ENCODE data around the gene B3GNT4.
"Not testable (repeated sequence)": the region's sequence is repeated elsewhere in the genome, so short reads cannot be mapped to it uniquely, and the experiment has no call there.

B3GNT4 gene

GRCh38 chr12:122189626-122190475 lies 13.7 kb upstream of the B3GNT4 start:
- no peak for DNase-seq

GRCh38 chr12:122190842-122191668 lies 12.5 kb upstream of the B3GNT4 start:
- peak; percentile 88 for DNase-seq

GRCh38 chr12:122192441-122192840 lies 11.1 kb upstream of the B3GNT4 start:
- no peak for DNase-seq

GRCh38 chr12:122194804-122195203 lies 8.7 kb upstream of the B3GNT4 start:
- no peak for DNase-seq

- no peak for DNase-seq
Measured at GRCh38 chr12:122195405-122195804, 8.1 kb upstream of the B3GNT4 start.

- no peak for DNase-seq
Measured at GRCh38 chr12:122197612-122197966, 5.9 kb upstream of the B3GNT4 start.

- DNase-seq: no peak
Measured at GRCh38 chr12:122199484-122200355, 3.8 kb upstream of the B3GNT4 start.

- no peak for DNase-seq
Measured at GRCh38 chr12:122200541-122201175, 2.9 kb upstream of the B3GNT4 start.

GRCh38 chr12:122201381-122201780 lies 2.1 kb upstream of the B3GNT4 start:
- DNase-seq: no peak

GRCh38 chr12:122202017-122202416 lies 1.5 kb upstream of the B3GNT4 start:
- DNase-seq: no peak

GRCh38 chr12:122202811-122203210 lies 698 bp upstream of the B3GNT4 start:
- not testable (repeated sequence) for DNase-seq

- no peak for DNase-seq
Measured at GRCh38 chr12:122204167-122205052, 901 bp downstream of the B3GNT4 start.

GRCh38 chr12:122205053-122205925 lies 1.8 kb downstream of the B3GNT4 start:
- DNase-seq: no peak

- DNase-seq: no peak
Measured at GRCh38 chr12:122206111-122206881, 2.8 kb downstream of the B3GNT4 start.

GRCh38 chr12:122206976-122207375 lies 3.5 kb downstream of the B3GNT4 start:
- DNase-seq: no peak

- no peak for DNase-seq
Measured at GRCh38 chr12:122207391-122207790, 3.9 kb downstream of the B3GNT4 start.

GRCh38 chr12:122208073-122208820 lies 4.7 kb downstream of the B3GNT4 start:
- no peak for DNase-seq

- no peak for DNase-seq
Measured at GRCh38 chr12:122215771-122216170, 12.3 kb downstream of the B3GNT4 start.

- no peak for DNase-seq
Measured at GRCh38 chr12:122216445-122216844, 12.9 kb downstream of the B3GNT4 start.

Data from 8988T (cell line).